Kidney (tissue), 14 donors: ENCODE measurements around the gene GDF10. TPM values are rescaled to one million over a fixed set of nuclear protein-coding genes. Genes with fewer than 3 reads are reported as not detected.

ENCODE experiments used
- DNase-seq, 5 donors: peaks; one replicate each; pipeline ENCODE4 v3.0.0-alpha.2; 2013 to 2020
- FAIRE-seq: peaks from 2 replicates; lab custom pipeline; 2012; peaks lifted over from hg19 to GRCh38; lab: Jason Lieb, UNC
- H3K27ac ChIP-seq, 2 donors: one replicate each; pipeline ENCODE4 v1.7.0; 2013; ENCODE audit warnings: low read depth in 2 of 2, low read length in 2 of 2, inconsistent platforms in 1 of 2
- H3K27me3 ChIP-seq: one replicate; pipeline ENCODE4 v1.7.1; 2013; ENCODE audit warnings: low read length, inconsistent platforms; ENCODE audit not compliant: control insufficient read depth, insufficient read depth
- H3K36me3 ChIP-seq, 3 donors: one replicate each; pipeline versions ENCODE4 v1.7.0 to v1.7.1; 2013; ENCODE audit warnings: low read length in 3 of 3, control low read depth in 1 of 3, inconsistent platforms in 1 of 3; ENCODE audit not compliant: insufficient read depth in 3 of 3, control insufficient read depth in 2 of 3
- H3K4me1 ChIP-seq, 3 donors: one replicate each; pipeline versions ENCODE4 v1.7.0 to v1.7.1; 2013; ENCODE audit warnings: low read length in 3 of 3, inconsistent platforms in 1 of 3, low read depth in 1 of 3; ENCODE audit not compliant: control insufficient read depth in 2 of 3, insufficient read depth in 2 of 3
- H3K4me3 ChIP-seq, 3 donors: one replicate each; pipeline versions ENCODE4 v1.7.0 to v1.8.1; 2013; ENCODE audit warnings: low read length in 3 of 3, control low read depth in 1 of 3, inconsistent platforms in 1 of 3
- H3K9ac ChIP-seq, 3 donors: one replicate each; pipeline versions ENCODE4 v1.7.0 to v1.7.1; 2013; ENCODE audit warnings: low read length in 3 of 3, control low read depth in 1 of 3, inconsistent platforms in 1 of 3
- H3K9me3 ChIP-seq, 3 donors: one replicate each; pipeline versions ENCODE4 v1.7.0 to v1.7.1; 2013; ENCODE audit warnings: low read length in 3 of 3, control low read depth in 1 of 3, inconsistent platforms in 1 of 3; ENCODE audit not compliant: control insufficient read depth in 2 of 3, insufficient read depth in 1 of 3
- intact Hi-C: fragments of 100-400 bp; cut with DNase I; formaldehyde crosslinking; loops from one replicate; pipeline ENCODE4 v1.11.1; 2022
- polyA plus RNA-seq: library from polyadenylated mRNA; stranded (reverse); fragments of 350-450 nt; fragmentation: Illumina TruSeq; extraction: RNeasy Lipid Tissue Mini Kit (QIAGEN cat#74804); gene quantifications from one replicate; pipeline ENCODE4 v1.2.3, GENCODE V29; 2014; ENCODE audit warnings: low read depth, low replicate concordance; ENCODE audit not compliant: insufficient read depth
- total RNA-seq: library from RNA; stranded (reverse); fragmentation: NEBNext Ultra II Directional; extraction: Animal tissue kit (Norgen Biotek cat#: 25700); gene quantifications from one replicate; pipeline ENCODE4 v1.2.1, GENCODE V29; 2021
- TF ChIP-seq, protein P1 (sequence below): IDR thresholded peaks from 3 replicates; pipeline ENCODE4 v1.5.1; 2012; ENCODE audit warnings: mild to moderate bottlenecking, moderate library complexity, borderline replicate concordance; ENCODE audit not compliant: insufficient read depth; ENCODE audit errors: extremely low read depth
- donor health status: control.
- donor health status: control.
- donor health status: control.
- donor health status: control.
- donor health status: control.
- donor health status: DM: yes; HTN: yes; CAD: no.
- donor health status: Normal renal cell carcinoma (clear cell type).

Gene GDF10
- total and polyA plus RNA-seq, 2 donors from 2014 or later, result 1.1 TPM; not detected in 1

DNA sequence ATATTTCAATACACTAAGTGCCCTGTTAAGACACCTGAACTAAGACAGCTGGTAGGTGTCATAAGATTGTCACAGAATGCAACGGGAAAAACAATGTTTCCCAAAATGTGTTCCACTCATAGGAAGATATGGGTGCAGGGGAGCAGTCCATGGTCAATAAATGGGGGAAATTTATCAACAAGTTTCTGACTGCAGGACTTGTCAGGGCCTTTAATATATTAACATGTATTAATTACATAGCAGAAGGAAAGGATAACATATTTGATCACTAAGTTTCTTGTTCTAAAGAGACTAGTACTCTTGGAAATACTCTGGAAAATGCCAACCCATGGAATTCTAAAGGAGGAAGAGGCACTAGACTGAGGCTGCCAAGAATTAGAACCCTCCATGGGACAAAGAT lies 54.9 kb downstream of the GDF10 start:
- no peak for DNase-seq
- H3K9me3 ChIP-seq, result no peaks in the 10 kb centered on the region
- H3K4me3 ChIP-seq, result no peak overlapping the region
- TF ChIP-seq, protein P1, sequence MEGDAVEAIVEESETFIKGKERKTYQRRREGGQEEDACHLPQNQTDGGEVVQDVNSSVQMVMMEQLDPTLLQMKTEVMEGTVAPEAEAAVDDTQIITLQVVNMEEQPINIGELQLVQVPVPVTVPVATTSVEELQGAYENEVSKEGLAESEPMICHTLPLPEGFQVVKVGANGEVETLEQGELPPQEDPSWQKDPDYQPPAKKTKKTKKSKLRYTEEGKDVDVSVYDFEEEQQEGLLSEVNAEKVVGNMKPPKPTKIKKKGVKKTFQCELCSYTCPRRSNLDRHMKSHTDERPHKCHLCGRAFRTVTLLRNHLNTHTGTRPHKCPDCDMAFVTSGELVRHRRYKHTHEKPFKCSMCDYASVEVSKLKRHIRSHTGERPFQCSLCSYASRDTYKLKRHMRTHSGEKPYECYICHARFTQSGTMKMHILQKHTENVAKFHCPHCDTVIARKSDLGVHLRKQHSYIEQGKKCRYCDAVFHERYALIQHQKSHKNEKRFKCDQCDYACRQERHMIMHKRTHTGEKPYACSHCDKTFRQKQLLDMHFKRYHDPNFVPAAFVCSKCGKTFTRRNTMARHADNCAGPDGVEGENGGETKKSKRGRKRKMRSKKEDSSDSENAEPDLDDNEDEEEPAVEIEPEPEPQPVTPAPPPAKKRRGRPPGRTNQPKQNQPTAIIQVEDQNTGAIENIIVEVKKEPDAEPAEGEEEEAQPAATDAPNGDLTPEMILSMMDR, result no peak
- no peaks in the 10 kb centered on the region for H3K27me3 ChIP-seq
- H3K9ac ChIP-seq, result no peak overlapping the region
- H3K27ac ChIP-seq, result no peak overlapping the region
- no peaks in the 10 kb centered on the region for H3K4me1 ChIP-seq
- H3K36me3 ChIP-seq, result no peaks in the 10 kb centered on the region
- intact Hi-C loops, result no loop called here
- FAIRE-seq, result no peak

DNA sequence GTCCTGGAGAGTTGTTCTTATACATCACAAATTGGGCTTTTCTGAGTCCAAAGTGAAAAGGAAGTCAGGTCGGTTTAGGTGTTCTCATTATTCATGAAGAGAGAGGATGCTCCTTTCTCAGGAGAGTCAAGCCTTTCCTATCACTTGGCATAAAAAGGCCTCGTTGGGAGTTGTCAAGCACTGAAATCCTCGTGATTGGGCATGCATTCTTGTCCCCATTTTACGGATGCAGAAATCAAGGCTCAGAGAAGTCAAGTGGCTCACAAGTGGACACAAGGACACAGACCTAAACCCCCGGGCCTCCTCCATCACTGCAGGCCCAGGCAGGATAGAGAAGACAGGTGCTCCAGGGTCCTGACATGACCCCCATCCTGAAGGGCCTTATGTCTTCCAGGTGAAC lies 56.7 kb downstream of the GDF10 start:
- H3K9me3 ChIP-seq, result no peaks in the 10 kb centered on the region
- no peak overlapping the region for H3K9ac ChIP-seq
- no peak for DNase-seq
- FAIRE-seq, result no peak
- intact Hi-C loops, result no loop called here
- H3K27ac ChIP-seq, result no peak overlapping the region
- H3K4me1 ChIP-seq, result no peaks in the 10 kb centered on the region
- no peaks in the 10 kb centered on the region for H3K36me3 ChIP-seq
- H3K4me3 ChIP-seq, result no peak overlapping the region
- TF ChIP-seq, protein P1, result no peak
- no peaks in the 10 kb centered on the region for H3K27me3 ChIP-seq

DNA sequence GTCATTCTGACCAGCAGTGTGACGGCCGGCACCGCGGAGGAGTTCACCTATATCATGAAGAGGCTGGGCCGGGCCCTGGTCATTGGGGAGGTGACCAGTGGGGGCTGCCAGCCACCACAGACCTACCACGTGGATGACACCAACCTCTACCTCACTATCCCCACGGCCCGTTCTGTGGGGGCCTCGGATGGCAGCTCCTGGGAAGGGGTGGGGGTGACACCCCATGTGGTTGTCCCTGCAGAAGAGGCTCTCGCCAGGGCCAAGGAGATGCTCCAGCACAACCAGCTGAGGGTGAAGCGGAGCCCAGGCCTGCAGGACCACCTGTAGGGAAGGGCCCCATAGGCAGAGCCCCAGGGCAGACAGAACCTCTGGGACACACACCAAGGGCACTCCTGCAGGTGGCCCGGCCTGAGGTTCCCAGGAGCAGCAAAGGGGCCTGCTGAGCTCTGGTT lies 57.2 kb downstream of the GDF10 start:
- H3K36me3 ChIP-seq, result no peaks in the 10 kb centered on the region
- H3K27ac ChIP-seq, result no peak overlapping the region
- H3K4me1 ChIP-seq, result no peaks in the 10 kb centered on the region
- no peaks in the 10 kb centered on the region for H3K27me3 ChIP-seq
- no peak for FAIRE-seq
- H3K9me3 ChIP-seq, result no peaks in the 10 kb centered on the region
- intact Hi-C loops, result no loop called here
- H3K9ac ChIP-seq, result no peak overlapping the region
- TF ChIP-seq, protein P1, result no peak
- H3K4me3 ChIP-seq, result no peak overlapping the region
- peak in 1 of 5 donors; percentile 56 for DNase-seq

DNA sequence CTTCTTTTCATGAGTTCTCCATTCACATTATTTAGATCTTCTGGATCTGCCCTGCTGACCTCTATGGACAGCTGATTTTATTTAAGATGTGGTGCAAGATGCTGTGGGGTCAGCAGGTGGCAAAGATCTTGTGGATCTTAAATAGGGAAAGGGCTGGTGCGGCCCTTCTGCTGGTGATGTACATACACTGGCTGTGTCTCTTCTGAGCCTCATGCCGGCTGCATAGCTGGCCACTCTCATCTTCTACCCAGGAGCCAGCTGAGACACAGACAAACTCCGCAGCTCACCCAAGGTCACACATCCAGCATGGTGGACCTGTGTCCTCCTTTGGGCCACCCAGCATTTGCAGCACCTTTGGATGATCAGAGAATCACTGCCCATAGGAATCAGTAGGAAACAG lies 57.9 kb downstream of the GDF10 start:
- FAIRE-seq (no peak), DNase-seq (peak in 1 of 5 donors; percentile 4)
- TF ChIP-seq, protein P1, result no peak
- H3K9ac ChIP-seq, result no peak overlapping the region
- no peaks in the 10 kb centered on the region for H3K27me3 ChIP-seq
- H3K9me3 ChIP-seq, result no peaks in the 10 kb centered on the region
- intact Hi-C loops, result no loop called here
- H3K4me1 ChIP-seq, result no peaks in the 10 kb centered on the region
- H3K4me3 ChIP-seq, result no peak overlapping the region
- no peak overlapping the region for H3K27ac ChIP-seq
- no peaks in the 10 kb centered on the region for H3K36me3 ChIP-seq
